ENCODE results near the gene SSC5D.

Gene SSC5D

GRCh38 chr19:55544014-55544413 lies 55.8 kb downstream of the SSC5D start:
- DNase-seq (ENCODE audit: low read depth, low spot score): no peak
- ChIA-PET POLR2A (no interaction called here), CTCF (no interaction called here)
- H3K4me3 ChIP-seq (ENCODE audit: low read depth, low read length): no peak overlapping the region
- TF ChIP-seq CTCF (IDR thresholded peaks at IDR 0.05; ENCODE audit: insufficient read depth, low read length, missing control alignments): no peak

- no peak for TF ChIP-seq CTCF (IDR thresholded peaks at IDR 0.05; ENCODE audit: insufficient read depth, low read length, missing control alignments)
- H3K4me3 ChIP-seq (ENCODE audit: low read depth, low read length): no peak overlapping the region
- CTCF ChIA-PET: no interaction called here
- no peak for DNase-seq (ENCODE audit: low read depth, low spot score)
- POLR2A ChIA-PET: no interaction called here
Measured at GRCh38 chr19:55544776-55545439, 56.7 kb downstream of the SSC5D start.

- DNase-seq (ENCODE audit: low read depth, low spot score): no peak
- POLR2A ChIA-PET: no interaction called here
- no peak within 1 kb of the TSS for H3K4me3 ChIP-seq (ENCODE audit: low read depth, low read length)
- no peak for TF ChIP-seq CTCF (IDR thresholded peaks at IDR 0.05; ENCODE audit: insufficient read depth, low read length, missing control alignments)
- CTCF ChIA-PET: no interaction called here
Measured at GRCh38 chr19:55545443-55545842, 57.2 kb downstream of the SSC5D start, which contains the start of gene SBK3. Gene SBK3 (minus strand): TSS chr19:55545543. CDS start chr19:55545543, 0 bp downstream.

GRCh38 chr19:55546011-55546410 lies 57.8 kb downstream of the SSC5D start:
- CTCF ChIA-PET: interaction anchor here (0.8 to 2.2 kb wide), 4 partner anchors 15 to 60 kb away, joined by 3 to 7 read pairs (median 5); partner anchors contain the start of gene ZNF865
- DNase-seq (ENCODE audit: low read depth, low spot score): no peak
- no peak for TF ChIP-seq CTCF (IDR thresholded peaks at IDR 0.05; ENCODE audit: insufficient read depth, low read length, missing control alignments)
- H3K4me3 ChIP-seq (ENCODE audit: low read depth, low read length): no peak overlapping the region
- POLR2A ChIA-PET: no interaction called here

- ChIA-PET CTCF (interaction anchor here (0.8 to 2.2 kb wide), 6 partner anchors 16 to 80 kb away, joined by 3 to 7 read pairs (median 6); partner anchors contain the start of gene ZNF865), POLR2A (no interaction called here)
- TF ChIP-seq CTCF (IDR thresholded peaks at IDR 0.05; ENCODE audit: insufficient read depth, low read length, missing control alignments): no peak
- no peak for DNase-seq (ENCODE audit: low read depth, low spot score)
- no peak overlapping the region for H3K4me3 ChIP-seq (ENCODE audit: low read depth, low read length)
Measured at GRCh38 chr19:55546822-55547614, 58.8 kb downstream of the SSC5D start.

All from AG04449 (cell line).